Measurements from ENCODE around the gene XDH. TPM values are rescaled to one million over a fixed set of nuclear protein-coding genes. Genes with fewer than 3 reads are reported as not detected.

The XDH gene
- total RNA-seq, 1 donor from 2014 or later = 1.3 TPM

- H3K36me3 Mint-ChIP-seq (ENCODE audit: unreplicated experiment) = peaks cover 4% of the 10 kb centered on the region
- TF ChIP-seq, protein P1, sequence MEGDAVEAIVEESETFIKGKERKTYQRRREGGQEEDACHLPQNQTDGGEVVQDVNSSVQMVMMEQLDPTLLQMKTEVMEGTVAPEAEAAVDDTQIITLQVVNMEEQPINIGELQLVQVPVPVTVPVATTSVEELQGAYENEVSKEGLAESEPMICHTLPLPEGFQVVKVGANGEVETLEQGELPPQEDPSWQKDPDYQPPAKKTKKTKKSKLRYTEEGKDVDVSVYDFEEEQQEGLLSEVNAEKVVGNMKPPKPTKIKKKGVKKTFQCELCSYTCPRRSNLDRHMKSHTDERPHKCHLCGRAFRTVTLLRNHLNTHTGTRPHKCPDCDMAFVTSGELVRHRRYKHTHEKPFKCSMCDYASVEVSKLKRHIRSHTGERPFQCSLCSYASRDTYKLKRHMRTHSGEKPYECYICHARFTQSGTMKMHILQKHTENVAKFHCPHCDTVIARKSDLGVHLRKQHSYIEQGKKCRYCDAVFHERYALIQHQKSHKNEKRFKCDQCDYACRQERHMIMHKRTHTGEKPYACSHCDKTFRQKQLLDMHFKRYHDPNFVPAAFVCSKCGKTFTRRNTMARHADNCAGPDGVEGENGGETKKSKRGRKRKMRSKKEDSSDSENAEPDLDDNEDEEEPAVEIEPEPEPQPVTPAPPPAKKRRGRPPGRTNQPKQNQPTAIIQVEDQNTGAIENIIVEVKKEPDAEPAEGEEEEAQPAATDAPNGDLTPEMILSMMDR (IDR thresholded peaks at IDR 0.05; ENCODE audit: partially characterized antibody, unreplicated experiment) = no peak
- no peak for DNase-seq
- no peak overlapping the region for H3K27ac Mint-ChIP-seq (ENCODE audit: unreplicated experiment)
- H3K9me3 Mint-ChIP-seq (ENCODE audit: unreplicated experiment) = no peaks in the 10 kb centered on the region
- no peaks in the 10 kb centered on the region for H3K27me3 Mint-ChIP-seq (ENCODE audit: unreplicated experiment)
- H3K4me1 Mint-ChIP-seq (ENCODE audit: low read depth, unreplicated experiment) = no peaks in the 10 kb centered on the region
- no peak overlapping the region for H3K4me3 Mint-ChIP-seq (ENCODE audit: unreplicated experiment)
Observed at GRCh38 chr2:31404827-31405226, 9.7 kb downstream of the XDH start.

GRCh38 chr2:31404302-31404701 lies 10.2 kb downstream of the XDH start:
- Mint-ChIP-seq H3K4me1 (ENCODE audit: low read depth, unreplicated experiment) (no peaks in the 10 kb centered on the region), H3K9me3 (ENCODE audit: unreplicated experiment) (no peaks in the 10 kb centered on the region), H3K36me3 (ENCODE audit: unreplicated experiment) (peaks cover 4% of the 10 kb centered on the region), H3K27ac (ENCODE audit: unreplicated experiment) (no peak overlapping the region), H3K4me3 (ENCODE audit: unreplicated experiment) (no peak overlapping the region), H3K27me3 (ENCODE audit: unreplicated experiment) (no peaks in the 10 kb centered on the region)
- DNase-seq = no peak
- TF ChIP-seq, protein P1 (IDR thresholded peaks at IDR 0.05; ENCODE audit: partially characterized antibody, unreplicated experiment) = no peak

DNA sequence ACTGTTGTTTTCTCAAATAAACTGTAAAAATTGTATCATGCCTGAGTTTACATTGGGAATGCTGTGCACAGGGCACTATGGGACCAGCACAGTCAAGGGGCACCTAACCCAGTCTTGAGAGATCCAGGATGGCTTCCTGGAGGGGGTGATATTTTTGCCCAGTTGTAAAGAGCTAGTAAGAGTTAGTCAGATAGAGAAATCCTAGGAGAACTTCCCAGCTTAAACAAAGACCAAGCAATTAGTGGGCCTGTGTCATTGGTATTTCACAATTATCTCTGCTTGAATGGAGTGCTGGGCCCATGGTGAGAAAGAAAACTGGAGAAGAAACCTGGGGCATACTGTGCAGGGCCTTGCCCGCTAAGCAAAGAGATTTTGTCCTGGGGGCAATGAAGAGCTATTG lies 12.2 kb downstream of the XDH start:
- H3K4me3 Mint-ChIP-seq (ENCODE audit: unreplicated experiment) = no peak overlapping the region
- H3K4me1 Mint-ChIP-seq (ENCODE audit: low read depth, unreplicated experiment) = no peaks in the 10 kb centered on the region
- no peaks in the 10 kb centered on the region for H3K9me3 Mint-ChIP-seq (ENCODE audit: unreplicated experiment)
- no peak overlapping the region for H3K27ac Mint-ChIP-seq (ENCODE audit: unreplicated experiment)
- DNase-seq = no peak
- TF ChIP-seq, protein P1 (IDR thresholded peaks at IDR 0.05; ENCODE audit: partially characterized antibody, unreplicated experiment) = no peak
- H3K36me3 Mint-ChIP-seq (ENCODE audit: unreplicated experiment) = peaks cover 4% of the 10 kb centered on the region
- H3K27me3 Mint-ChIP-seq (ENCODE audit: unreplicated experiment) = no peaks in the 10 kb centered on the region

DNA sequence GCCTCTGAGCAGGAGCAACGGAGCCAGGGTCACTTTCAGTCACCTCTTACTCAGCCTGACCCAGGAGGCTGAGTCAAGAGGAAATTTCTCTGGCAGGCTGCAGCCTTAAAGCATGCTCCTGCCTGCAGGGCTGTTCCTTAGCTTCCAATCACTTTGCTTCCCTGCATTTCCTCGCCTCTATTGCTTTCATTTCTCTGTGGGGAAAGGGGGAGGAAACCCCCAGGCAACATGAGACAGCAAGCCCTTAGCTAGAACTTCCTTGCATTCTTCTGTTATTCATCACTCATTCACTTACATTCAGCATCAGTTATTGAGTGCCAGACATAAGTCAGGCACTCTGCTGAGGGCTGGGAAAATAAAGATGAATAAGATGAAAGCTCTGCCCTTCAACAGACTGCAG lies 13.0 kb downstream of the XDH start:
- TF ChIP-seq, protein P1 (IDR thresholded peaks at IDR 0.05; ENCODE audit: partially characterized antibody, unreplicated experiment) = no peak
- peaks cover 4% of the 10 kb centered on the region for H3K36me3 Mint-ChIP-seq (ENCODE audit: unreplicated experiment)
- H3K27ac Mint-ChIP-seq (ENCODE audit: unreplicated experiment) = no peak overlapping the region
- H3K4me3 Mint-ChIP-seq (ENCODE audit: unreplicated experiment) = no peak overlapping the region
- H3K9me3 Mint-ChIP-seq (ENCODE audit: unreplicated experiment) = no peaks in the 10 kb centered on the region
- no peak for DNase-seq
- H3K4me1 Mint-ChIP-seq (ENCODE audit: low read depth, unreplicated experiment) = no peaks in the 10 kb centered on the region
- no peaks in the 10 kb centered on the region for H3K27me3 Mint-ChIP-seq (ENCODE audit: unreplicated experiment)

GRCh38 chr2:31398881-31399280 lies 15.7 kb downstream of the XDH start:
- no peaks in the 10 kb centered on the region for H3K4me1 Mint-ChIP-seq (ENCODE audit: low read depth, unreplicated experiment)
- no peak for DNase-seq

More at GRCh38 chr2:31398881-31399280, 15.7 kb downstream of the XDH start:
- TF ChIP-seq, protein P1 (IDR thresholded peaks at IDR 0.05; ENCODE audit: partially characterized antibody, unreplicated experiment) = no peak
- Mint-ChIP-seq H3K27me3 (ENCODE audit: unreplicated experiment) (no peaks in the 10 kb centered on the region), H3K36me3 (ENCODE audit: unreplicated experiment) (peaks cover 4% of the 10 kb centered on the region), H3K27ac (ENCODE audit: unreplicated experiment) (no peak overlapping the region), H3K4me3 (ENCODE audit: unreplicated experiment) (no peak overlapping the region), H3K9me3 (ENCODE audit: unreplicated experiment) (no peaks in the 10 kb centered on the region)

All from glutamatergic neuron (in vitro differentiated cells).